ENCODE data around the gene SH2D7.

Gene SH2D7

DNA sequence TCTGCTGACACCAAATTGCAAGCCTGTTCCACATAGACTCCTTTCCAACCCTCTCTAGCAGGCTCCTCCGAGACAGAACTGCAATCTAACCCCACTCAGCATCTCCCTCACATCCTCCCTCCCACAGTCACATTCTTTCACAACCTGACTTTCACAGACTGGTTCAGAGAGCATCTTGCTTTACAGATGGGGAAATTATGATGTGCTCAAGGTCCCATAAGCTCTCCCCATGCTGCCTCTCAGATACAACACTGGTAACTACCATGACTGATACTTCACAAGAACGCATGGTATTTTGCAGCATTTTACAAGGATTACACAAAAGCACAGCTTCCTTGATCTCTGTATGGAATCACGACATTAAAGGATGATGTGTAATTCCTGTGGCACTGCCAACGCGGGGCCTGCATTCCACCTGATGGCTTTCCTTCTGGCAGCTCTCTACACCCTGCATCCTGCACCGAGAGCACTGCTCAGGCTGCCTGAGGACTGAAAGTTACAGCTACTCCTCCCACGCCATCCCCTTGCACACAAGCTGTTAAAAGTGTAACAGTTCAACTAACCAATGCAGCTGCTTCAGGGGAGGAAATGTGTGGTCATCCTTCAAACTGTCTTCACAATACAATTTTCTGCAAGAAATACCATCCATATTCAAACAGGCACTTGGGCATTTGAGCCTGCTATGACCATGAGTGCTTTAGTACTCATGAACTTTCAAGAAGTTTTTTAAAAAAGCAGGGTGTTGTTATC, 42.5 kb upstream of the SH2D7 start:
- Histone ChIP-seq H3K36me3 (ENCODE audit: low read length) (no peaks in the 10 kb centered on the region), H3K79me2 (ENCODE audit: insufficient read depth, low read length) (no peaks in the 10 kb centered on the region), H3K4me2 (ENCODE audit: low read depth, low read length, poor library complexity, severe bottlenecking) (no peak overlapping the region), H3K9me2 (replicated peaks; ENCODE audit: insufficient read depth, low read length) (no peaks in the 10 kb centered on the region), H3F3A (ENCODE audit: insufficient read depth) (no peaks in the 10 kb centered on the region), H3K9ac (ENCODE audit: low read length) (no peak overlapping the region), H3K9me3 (ENCODE audit: insufficient read depth, low read length) (no peaks in the 10 kb centered on the region), H4K20me1 (ENCODE audit: low read depth, low read length) (no peaks in the 10 kb centered on the region), H2AFZ (ENCODE audit: low read depth, low read length, severe bottlenecking) (no peak overlapping the region), H3K27me3 (ENCODE audit: low read length) (no peaks in the 10 kb centered on the region), H3K27ac (ENCODE audit: low read depth, low read length) (no peak overlapping the region), H3K4me3 (ENCODE audit: insufficient read depth, low read length, poor library complexity, severe bottlenecking) (no peak overlapping the region)
- TF ChIP-seq, protein P1, sequence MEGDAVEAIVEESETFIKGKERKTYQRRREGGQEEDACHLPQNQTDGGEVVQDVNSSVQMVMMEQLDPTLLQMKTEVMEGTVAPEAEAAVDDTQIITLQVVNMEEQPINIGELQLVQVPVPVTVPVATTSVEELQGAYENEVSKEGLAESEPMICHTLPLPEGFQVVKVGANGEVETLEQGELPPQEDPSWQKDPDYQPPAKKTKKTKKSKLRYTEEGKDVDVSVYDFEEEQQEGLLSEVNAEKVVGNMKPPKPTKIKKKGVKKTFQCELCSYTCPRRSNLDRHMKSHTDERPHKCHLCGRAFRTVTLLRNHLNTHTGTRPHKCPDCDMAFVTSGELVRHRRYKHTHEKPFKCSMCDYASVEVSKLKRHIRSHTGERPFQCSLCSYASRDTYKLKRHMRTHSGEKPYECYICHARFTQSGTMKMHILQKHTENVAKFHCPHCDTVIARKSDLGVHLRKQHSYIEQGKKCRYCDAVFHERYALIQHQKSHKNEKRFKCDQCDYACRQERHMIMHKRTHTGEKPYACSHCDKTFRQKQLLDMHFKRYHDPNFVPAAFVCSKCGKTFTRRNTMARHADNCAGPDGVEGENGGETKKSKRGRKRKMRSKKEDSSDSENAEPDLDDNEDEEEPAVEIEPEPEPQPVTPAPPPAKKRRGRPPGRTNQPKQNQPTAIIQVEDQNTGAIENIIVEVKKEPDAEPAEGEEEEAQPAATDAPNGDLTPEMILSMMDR (IDR thresholded peaks at IDR 0.05; ENCODE audit: insufficient read depth, low read length, poor library complexity, severe bottlenecking): no peak
- no peak for TF ChIP-seq EZH2phosphoT487 (conservative IDR thresholded peaks at IDR 0.05; ENCODE audit: low read length)

DNA sequence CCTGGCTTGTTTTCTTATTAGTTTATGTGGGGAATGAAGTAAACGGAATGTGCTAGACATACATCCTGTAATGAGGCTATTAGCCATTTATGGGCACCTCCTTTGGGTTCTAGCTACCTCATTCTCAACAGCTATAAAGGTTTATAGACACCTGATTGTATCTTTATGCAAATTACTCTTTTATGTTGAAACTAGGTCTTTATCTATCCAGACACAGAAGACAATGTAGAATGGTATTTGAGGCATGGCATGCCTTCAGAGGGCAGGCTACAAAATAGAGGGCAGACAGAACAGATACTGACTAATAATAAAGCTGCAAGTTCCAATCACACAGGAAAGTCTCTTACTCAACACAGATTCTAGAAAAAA, 41.9 kb upstream of the SH2D7 start:
- no peak overlapping the region for H3K9ac ChIP-seq (ENCODE audit: low read length)
- H3K4me3 ChIP-seq (ENCODE audit: insufficient read depth, low read length, poor library complexity, severe bottlenecking): no peak overlapping the region
- H2AFZ ChIP-seq (ENCODE audit: low read depth, low read length, severe bottlenecking): no peak overlapping the region
- H3K36me3 ChIP-seq (ENCODE audit: low read length): no peaks in the 10 kb centered on the region
- no peak overlapping the region for H3K4me2 ChIP-seq (ENCODE audit: low read depth, low read length, poor library complexity, severe bottlenecking)
- H3K27me3 ChIP-seq (ENCODE audit: low read length): no peaks in the 10 kb centered on the region
- H3K9me3 ChIP-seq (ENCODE audit: insufficient read depth, low read length): no peaks in the 10 kb centered on the region
- H3K9me2 ChIP-seq (replicated peaks; ENCODE audit: insufficient read depth, low read length): no peaks in the 10 kb centered on the region
- no peak overlapping the region for H3K27ac ChIP-seq (ENCODE audit: low read depth, low read length)
- H4K20me1 ChIP-seq (ENCODE audit: low read depth, low read length): no peaks in the 10 kb centered on the region
- H3F3A ChIP-seq (ENCODE audit: insufficient read depth): no peaks in the 10 kb centered on the region
- no peak for TF ChIP-seq EZH2phosphoT487 (conservative IDR thresholded peaks at IDR 0.05; ENCODE audit: low read length)
- TF ChIP-seq, protein P1 (IDR thresholded peaks at IDR 0.05; ENCODE audit: insufficient read depth, low read length, poor library complexity, severe bottlenecking): no peak
- H3K79me2 ChIP-seq (ENCODE audit: insufficient read depth, low read length): no peaks in the 10 kb centered on the region

DNA sequence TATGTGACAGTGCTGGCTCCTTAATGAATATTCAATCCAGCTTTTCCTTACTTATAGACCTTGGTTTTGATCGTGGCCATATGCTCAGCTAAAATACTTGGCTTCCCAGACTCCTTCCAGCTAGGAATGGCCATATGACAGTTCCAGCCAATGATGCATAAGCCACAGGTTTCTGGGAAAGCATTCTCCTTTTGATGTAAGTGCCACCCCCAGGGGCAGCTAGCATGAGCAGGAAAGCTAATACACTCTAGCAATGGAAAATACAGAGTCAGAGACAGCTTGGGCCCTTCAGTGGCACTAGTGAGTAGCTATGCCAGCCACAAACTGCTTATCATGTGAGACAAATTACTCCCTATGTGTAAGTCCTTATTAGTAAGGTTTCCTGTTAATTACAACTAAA, 41.5 kb upstream of the SH2D7 start:
- Histone ChIP-seq H3K9me2 (replicated peaks; ENCODE audit: insufficient read depth, low read length) (no peaks in the 10 kb centered on the region), H3K27me3 (ENCODE audit: low read length) (no peaks in the 10 kb centered on the region), H3F3A (ENCODE audit: insufficient read depth) (no peaks in the 10 kb centered on the region), H3K79me2 (ENCODE audit: insufficient read depth, low read length) (no peaks in the 10 kb centered on the region), H3K4me2 (ENCODE audit: low read depth, low read length, poor library complexity, severe bottlenecking) (no peak overlapping the region), H3K9ac (ENCODE audit: low read length) (no peak overlapping the region), H3K36me3 (ENCODE audit: low read length) (no peaks in the 10 kb centered on the region), H2AFZ (ENCODE audit: low read depth, low read length, severe bottlenecking) (no peak overlapping the region), H3K27ac (ENCODE audit: low read depth, low read length) (no peak overlapping the region), H4K20me1 (ENCODE audit: low read depth, low read length) (no peaks in the 10 kb centered on the region), H3K9me3 (ENCODE audit: insufficient read depth, low read length) (no peaks in the 10 kb centered on the region), H3K4me3 (ENCODE audit: insufficient read depth, low read length, poor library complexity, severe bottlenecking) (no peak overlapping the region)
- TF ChIP-seq, protein P1 (IDR thresholded peaks at IDR 0.05; ENCODE audit: insufficient read depth, low read length, poor library complexity, severe bottlenecking): no peak
- TF ChIP-seq EZH2phosphoT487 (conservative IDR thresholded peaks at IDR 0.05; ENCODE audit: low read length): no peak
